ENCODE data around the gene JUND. TPM values are rescaled to one million over a fixed set of nuclear protein-coding genes. Genes with fewer than 3 reads are reported as not detected.

Gene JUND
- polyA plus RNA-seq, 3 donors, result 22.5 to 1,792 (median 86.9) TPM

DNA sequence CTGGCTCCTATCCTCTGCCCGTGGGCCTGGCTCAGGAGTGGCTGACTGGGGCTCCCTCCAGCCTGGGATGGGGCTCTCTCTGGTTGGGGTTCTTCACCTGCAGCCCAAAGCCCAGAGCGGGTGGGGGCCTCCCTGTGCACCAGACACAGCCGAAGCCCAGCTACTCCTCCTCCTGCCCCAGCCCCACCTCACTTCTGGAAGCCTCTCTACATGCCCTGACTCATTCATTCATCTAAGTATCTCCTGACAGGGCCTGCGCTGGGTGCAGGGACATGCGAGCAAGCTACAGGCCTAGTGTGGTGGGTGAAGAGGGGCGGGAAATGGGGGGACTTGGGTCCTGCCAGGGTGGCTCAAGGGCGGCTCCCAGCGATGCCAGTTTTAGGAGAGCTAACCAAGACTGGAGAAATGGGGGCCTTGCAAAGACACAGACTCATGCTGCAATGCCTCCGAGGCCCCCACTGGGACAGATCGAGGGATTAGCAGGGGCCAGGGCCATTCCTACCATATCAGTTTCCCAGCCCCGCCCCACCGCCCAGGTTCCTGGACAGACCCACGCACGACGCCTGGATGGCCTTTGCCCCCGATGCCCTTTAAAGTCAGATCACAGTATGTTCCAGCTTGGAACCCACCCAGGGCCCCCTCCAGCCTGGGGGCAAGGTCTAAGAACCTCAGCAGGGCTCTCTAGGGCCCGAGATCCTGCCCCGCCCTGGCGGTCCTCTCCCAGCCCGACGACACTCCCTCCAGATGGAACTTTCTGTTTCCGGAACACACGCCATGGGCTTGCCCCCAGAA, 28.9 kb upstream of the JUND start:
- Histone ChIP-seq H3K4me1 (ENCODE audit: control insufficient read depth in 1 of 2, insufficient read depth in 2 of 2, low read length in 2 of 2) (peaks cover 5 to 7% of the 10 kb centered on the region in 2 donors), H3K9ac (ENCODE audit: insufficient read depth, low read length, poor library complexity, severe bottlenecking) (no peak overlapping the region), H2AFZ (ENCODE audit: insufficient read depth, low read depth, low read length, poor library complexity, severe bottlenecking) (no peak overlapping the region), H3K4me2 (replicated peaks; ENCODE audit: extremely low read depth, low read length, poor library complexity, severe bottlenecking) (no peak overlapping the region), H3K9me3 (replicated peaks in 1 of 2; ENCODE audit: control insufficient read depth in 1 of 2, insufficient read depth in 1 of 2, low read length in 2 of 2) (no peaks in the 10 kb centered on the region), H3K27me3 (ENCODE audit: control insufficient read depth in 2 of 2, insufficient read depth in 2 of 2, low read length in 2 of 2) (no peaks in the 10 kb centered on the region), H3K27ac (ENCODE audit: low read depth in 1 of 2, low read length in 2 of 2) (no peak overlapping the region), H3K4me3 (replicated peaks in 1 of 3; ENCODE audit: low read depth in 2 of 3, low read length in 3 of 3) (no peak overlapping the region), H3K79me2 (ENCODE audit: insufficient read depth, low read length) (peaks cover 24% of the 10 kb centered on the region), H3K36me3 (replicated peaks in 1 of 2; ENCODE audit: control insufficient read depth in 1 of 2, insufficient read depth in 2 of 2, low read length in 2 of 2) (peaks cover 52 to 84% of the 10 kb centered on the region in 2 donors), H4K20me1 (ENCODE audit: insufficient read depth, low read length) (no peaks in the 10 kb centered on the region)
- TF ChIP-seq, protein P1, sequence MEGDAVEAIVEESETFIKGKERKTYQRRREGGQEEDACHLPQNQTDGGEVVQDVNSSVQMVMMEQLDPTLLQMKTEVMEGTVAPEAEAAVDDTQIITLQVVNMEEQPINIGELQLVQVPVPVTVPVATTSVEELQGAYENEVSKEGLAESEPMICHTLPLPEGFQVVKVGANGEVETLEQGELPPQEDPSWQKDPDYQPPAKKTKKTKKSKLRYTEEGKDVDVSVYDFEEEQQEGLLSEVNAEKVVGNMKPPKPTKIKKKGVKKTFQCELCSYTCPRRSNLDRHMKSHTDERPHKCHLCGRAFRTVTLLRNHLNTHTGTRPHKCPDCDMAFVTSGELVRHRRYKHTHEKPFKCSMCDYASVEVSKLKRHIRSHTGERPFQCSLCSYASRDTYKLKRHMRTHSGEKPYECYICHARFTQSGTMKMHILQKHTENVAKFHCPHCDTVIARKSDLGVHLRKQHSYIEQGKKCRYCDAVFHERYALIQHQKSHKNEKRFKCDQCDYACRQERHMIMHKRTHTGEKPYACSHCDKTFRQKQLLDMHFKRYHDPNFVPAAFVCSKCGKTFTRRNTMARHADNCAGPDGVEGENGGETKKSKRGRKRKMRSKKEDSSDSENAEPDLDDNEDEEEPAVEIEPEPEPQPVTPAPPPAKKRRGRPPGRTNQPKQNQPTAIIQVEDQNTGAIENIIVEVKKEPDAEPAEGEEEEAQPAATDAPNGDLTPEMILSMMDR (IDR thresholded peaks at IDR 0.05), result no peak
- Mint-ChIP-seq H3K4me1 (peaks cover 7% of the 10 kb centered on the region), H3K9me3 (no peaks in the 10 kb centered on the region), H3K27ac (peak overlapping the region in 1 of 7 donors; percentile 55), H3K36me3 (peaks cover 47 to 74% of the 10 kb centered on the region in 2 donors), H3K27me3 (ENCODE audit: low read depth in 3 of 3) (no peaks in the 10 kb centered on the region), H3K4me3 (no peak overlapping the region)
- DNase-seq, result no peak
- WGBS (ENCODE audit: insufficient coverage), result over 99% methylated on average over 19 of the region's 23 CpGs
- intact Hi-C loops (cut with micrococcal nuclease), result no loop called here

DNA sequence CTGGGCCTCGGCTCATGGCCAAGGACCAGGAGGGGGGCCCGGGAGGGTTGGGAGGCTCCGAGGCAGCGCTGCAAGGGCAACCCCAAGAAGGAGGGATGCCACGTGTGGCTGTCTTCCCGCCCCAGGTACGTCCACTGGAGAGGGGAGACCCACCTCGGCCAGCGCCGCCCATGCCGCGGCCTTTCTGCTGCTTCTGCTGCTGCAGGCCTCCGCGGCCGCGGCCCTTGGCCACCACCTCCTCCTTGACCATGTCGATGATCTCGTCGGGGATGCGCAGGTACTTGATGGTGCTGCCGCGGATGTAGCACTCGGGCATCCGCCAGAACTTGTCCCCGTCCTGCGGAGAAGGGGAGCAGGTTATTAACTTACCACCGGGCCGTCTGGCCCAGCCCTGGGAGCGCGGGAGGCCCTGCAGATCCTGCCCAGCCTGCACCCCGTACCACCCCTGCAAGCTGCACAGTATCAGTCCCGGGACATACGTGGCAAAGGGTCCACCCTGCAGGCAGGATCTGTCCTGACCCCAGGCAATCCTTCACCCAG, 28.2 kb upstream of the JUND start:
- intact Hi-C loops (cut with micrococcal nuclease), result no loop called here
- Mint-ChIP-seq H3K36me3 (peaks cover 46 to 68% of the 10 kb centered on the region in 2 donors), H3K27ac (no peak overlapping the region), H3K4me1 (peaks cover 14% of the 10 kb centered on the region), H3K4me3 (no peak overlapping the region), H3K9me3 (no peaks in the 10 kb centered on the region), H3K27me3 (ENCODE audit: low read depth in 3 of 3) (no peaks in the 10 kb centered on the region)
- Histone ChIP-seq H3K27ac (ENCODE audit: low read depth in 1 of 2, low read length in 2 of 2) (no peak overlapping the region), H3K36me3 (replicated peaks in 1 of 2; ENCODE audit: control insufficient read depth in 1 of 2, insufficient read depth in 2 of 2, low read length in 2 of 2) (peaks cover 52 to 83% of the 10 kb centered on the region in 2 donors), H2AFZ (ENCODE audit: insufficient read depth, low read depth, low read length, poor library complexity, severe bottlenecking) (no peak overlapping the region), H4K20me1 (ENCODE audit: insufficient read depth, low read length) (no peaks in the 10 kb centered on the region), H3K4me3 (replicated peaks in 1 of 3; ENCODE audit: low read depth in 2 of 3, low read length in 3 of 3) (no peak overlapping the region), H3K9ac (ENCODE audit: insufficient read depth, low read length, poor library complexity, severe bottlenecking) (no peak overlapping the region), H3K4me2 (replicated peaks; ENCODE audit: extremely low read depth, low read length, poor library complexity, severe bottlenecking) (no peak overlapping the region), H3K27me3 (ENCODE audit: control insufficient read depth in 2 of 2, insufficient read depth in 2 of 2, low read length in 2 of 2) (no peaks in the 10 kb centered on the region), H3K4me1 (ENCODE audit: control insufficient read depth in 1 of 2, insufficient read depth in 2 of 2, low read length in 2 of 2) (peaks cover 11 to 15% of the 10 kb centered on the region in 2 donors), H3K79me2 (ENCODE audit: insufficient read depth, low read length) (peaks cover 22% of the 10 kb centered on the region), H3K9me3 (replicated peaks in 1 of 2; ENCODE audit: control insufficient read depth in 1 of 2, insufficient read depth in 1 of 2, low read length in 2 of 2) (no peaks in the 10 kb centered on the region)
- 98% methylated on average over 29 of the region's 33 CpGs for WGBS (ENCODE audit: insufficient coverage)
- TF ChIP-seq, protein P1 (IDR thresholded peaks at IDR 0.05), result no peak
- DNase-seq, result no peak
